Cardiac fibroblast (primary cell): ENCODE results near the gene ATXN2L.

Source experiments
- DNase-seq, 2 donors: peaks; one replicate each; pipeline versions ENCODE4 v3.0.0 to v3.0.0-alpha.2; 2010; ENCODE audit warnings: low read depth in 2 of 2
- H3K4me3 ChIP-seq, 2 donors: replicated peaks in 1 of 2; 1 replicate in 1 of 2; 2 replicates in 1 of 2; pipeline ENCODE4 v1.5.1; 2011; ENCODE audit warnings: low read depth in 2 of 2, low read length in 2 of 2, mild to moderate bottlenecking in 2 of 2, moderate library complexity in 1 of 2
- TF ChIP-seq, protein P1 (sequence below): IDR thresholded peaks from one replicate; pipeline ENCODE4 v1.5.1; 2011; ENCODE audit warnings: low read depth, mild to moderate bottlenecking, low read length, inconsistent platforms

Gene ATXN2L

DNA sequence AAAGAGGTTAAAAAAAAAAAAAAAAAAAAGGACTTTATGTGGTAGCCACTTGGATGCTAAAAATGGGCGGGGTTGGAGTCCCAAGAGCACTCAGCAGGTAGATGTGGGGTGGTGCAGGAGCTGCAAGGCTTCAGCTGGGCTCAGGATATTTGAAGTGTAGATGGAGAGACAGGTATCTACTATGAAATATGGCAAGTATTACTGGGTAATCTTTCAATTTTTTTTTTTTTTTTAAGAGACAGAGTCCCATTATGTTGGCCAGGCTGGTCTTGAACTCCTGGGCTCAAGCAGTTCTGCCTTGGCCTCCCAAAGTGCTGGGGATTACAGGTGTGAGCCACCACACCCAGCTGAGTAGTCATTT is 15.7 kb downstream of the ATXN2L start:
- DNase-seq, result no peak
- no peak overlapping the region for H3K4me3 ChIP-seq
- TF ChIP-seq, protein P1, sequence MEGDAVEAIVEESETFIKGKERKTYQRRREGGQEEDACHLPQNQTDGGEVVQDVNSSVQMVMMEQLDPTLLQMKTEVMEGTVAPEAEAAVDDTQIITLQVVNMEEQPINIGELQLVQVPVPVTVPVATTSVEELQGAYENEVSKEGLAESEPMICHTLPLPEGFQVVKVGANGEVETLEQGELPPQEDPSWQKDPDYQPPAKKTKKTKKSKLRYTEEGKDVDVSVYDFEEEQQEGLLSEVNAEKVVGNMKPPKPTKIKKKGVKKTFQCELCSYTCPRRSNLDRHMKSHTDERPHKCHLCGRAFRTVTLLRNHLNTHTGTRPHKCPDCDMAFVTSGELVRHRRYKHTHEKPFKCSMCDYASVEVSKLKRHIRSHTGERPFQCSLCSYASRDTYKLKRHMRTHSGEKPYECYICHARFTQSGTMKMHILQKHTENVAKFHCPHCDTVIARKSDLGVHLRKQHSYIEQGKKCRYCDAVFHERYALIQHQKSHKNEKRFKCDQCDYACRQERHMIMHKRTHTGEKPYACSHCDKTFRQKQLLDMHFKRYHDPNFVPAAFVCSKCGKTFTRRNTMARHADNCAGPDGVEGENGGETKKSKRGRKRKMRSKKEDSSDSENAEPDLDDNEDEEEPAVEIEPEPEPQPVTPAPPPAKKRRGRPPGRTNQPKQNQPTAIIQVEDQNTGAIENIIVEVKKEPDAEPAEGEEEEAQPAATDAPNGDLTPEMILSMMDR, result no peak

DNA sequence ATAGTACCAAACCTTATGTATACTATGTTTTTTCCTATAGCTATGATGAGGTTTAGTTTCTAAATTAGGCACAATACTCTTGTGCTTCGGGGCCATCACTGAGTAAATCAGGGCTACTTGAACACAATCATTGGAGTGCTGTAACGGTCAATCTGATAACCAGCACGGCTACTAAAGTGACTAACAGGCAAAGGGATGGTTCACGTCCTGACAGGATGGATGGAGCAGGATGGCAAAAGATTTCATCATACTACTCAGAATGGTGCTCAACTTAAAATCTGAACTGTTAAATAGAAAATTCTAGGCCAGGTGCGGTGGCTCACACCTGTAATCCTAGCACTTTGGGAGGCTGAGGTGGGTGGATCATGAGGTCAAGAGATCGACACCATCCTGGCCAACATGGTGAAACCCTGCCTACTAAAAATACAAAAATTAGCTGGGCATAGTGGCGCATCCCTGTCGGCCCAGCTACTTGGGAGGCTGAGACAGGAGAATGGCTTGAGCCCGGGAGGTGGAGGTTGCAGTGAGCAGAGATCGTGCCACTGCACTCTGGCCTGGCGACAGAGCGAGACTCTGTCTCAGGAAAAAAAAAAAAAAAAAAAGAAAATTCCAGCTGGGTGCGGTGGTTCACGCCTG is 16.3 kb downstream of the ATXN2L start:
- TF ChIP-seq, protein P1, result no peak
- DNase-seq, result no peak
- no peak overlapping the region for H3K4me3 ChIP-seq

DNA sequence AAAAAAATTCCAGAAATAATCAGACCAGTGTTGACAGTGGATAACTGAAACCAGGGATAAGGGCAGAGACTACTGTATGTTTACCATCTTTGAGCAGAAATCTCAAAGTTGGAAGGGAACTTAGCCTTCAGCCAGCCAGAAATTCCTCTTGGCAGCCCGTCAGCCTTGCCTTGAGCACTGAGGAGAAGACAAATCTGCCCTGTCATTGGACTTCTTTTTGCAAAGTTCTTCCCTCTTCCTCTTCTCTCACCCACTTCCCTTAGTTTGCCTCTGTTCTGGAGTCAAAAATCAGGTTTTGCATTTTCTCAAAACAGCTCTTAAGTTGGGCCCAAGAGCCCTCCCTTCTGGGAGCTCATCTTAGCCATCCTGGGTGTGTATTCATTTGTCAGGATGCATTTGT is 17.1 kb downstream of the ATXN2L start:
- TF ChIP-seq, protein P1, result no peak
- no peak for DNase-seq
- no peak overlapping the region for H3K4me3 ChIP-seq

DNA sequence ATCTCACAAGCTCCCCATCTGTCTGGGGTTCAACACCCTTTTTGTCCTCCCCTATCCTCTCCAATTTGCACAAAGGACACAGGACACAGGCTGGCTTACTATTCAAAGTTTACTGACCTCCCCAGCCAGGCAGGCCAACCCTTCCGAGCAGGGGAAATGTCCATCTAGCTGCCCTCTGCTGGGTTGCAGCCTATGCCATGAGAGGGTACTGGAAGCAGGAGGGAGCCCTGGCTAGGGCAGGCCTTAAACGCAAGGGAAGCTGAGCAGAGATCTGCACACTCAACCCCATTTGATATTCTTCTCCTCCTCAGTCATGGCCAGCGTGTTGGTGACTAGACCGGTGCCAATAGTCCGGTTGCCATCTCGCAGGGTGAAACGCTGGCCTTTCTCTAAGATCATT is 19.9 kb downstream of the ATXN2L start:
- no peak for DNase-seq
- TF ChIP-seq, protein P1, result no peak

DNA sequence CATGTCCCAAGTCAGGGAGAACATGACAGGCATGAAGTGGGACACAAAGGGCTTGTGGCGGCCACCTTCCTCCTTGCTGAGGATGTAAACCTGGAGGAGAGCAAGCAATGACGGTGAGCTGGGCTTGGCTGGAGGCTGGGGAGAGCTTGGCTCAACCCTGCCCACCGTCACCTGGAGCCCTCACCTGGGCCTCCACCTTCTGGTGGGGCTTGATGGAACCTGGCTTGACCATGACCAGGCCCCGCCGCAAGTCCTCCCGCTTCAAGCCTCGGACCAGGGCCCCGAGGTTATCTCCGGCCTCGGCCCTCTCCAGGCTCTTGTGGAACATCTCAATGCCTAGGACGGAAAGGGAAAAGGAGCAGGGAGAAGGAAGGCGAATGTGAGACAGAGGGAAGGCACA is 21.0 kb downstream of the ATXN2L start:
- TF ChIP-seq, protein P1, result no peak
- no peak overlapping the region for H3K4me3 ChIP-seq
- DNase-seq, result no peak

More for the DNA sequence above, 19.9 kb downstream of the ATXN2L start:
- H3K4me3 ChIP-seq, result no peak overlapping the region

DNA sequence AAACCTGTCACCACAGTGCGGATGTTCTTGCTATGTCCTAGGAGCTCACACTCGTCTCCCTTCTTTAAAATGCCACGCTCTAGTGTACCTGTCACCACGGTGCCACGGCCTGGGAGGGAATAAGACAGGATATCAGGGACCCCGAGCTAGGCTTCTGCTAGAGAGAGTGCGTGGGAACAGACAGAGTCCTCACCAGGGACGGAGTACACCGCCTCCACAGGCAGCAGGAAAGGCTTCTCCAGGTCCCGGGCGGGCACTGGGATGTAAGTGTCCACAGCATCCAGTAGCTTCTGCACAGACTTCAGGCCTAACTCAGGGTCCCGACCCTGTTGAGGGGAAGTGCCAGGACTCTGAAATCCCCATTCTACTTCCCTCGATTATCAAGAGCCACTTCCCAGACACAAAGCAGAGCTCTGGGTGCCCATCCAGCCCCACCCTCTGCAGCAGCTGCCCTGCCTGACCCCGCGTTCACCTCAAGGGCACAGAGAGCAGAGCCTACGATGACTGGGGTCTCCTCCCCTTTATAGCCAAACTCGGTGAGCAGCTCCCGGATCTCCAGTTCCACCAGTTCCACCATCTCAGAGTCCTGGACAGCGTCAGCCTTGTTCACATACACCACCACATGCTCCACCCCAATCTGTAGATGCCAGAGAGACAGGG is 21.6 kb downstream of the ATXN2L start:
- TF ChIP-seq, protein P1, result no peak
- DNase-seq, result no peak
- no peak overlapping the region for H3K4me3 ChIP-seq
